CD4-positive, alpha-beta T cell treated with Interleukin-15 for 4 hours (primary cell): ENCODE measurements around the gene ROR1.

Experiments used
- DNase-seq: peaks from one replicate; pipeline ENCODE4 v3.0.0-alpha.2; 2020; ENCODE audit warnings: low spot score

The ROR1 gene

GRCh38 chr1:64147045-64147724, 373.4 kb downstream of the ROR1 start:
- DNase-seq = no peak

- DNase-seq = no peak
Measured at GRCh38 chr1:64147759-64148158, 373.9 kb downstream of the ROR1 start.

- DNase-seq = no peak
Measured at GRCh38 chr1:64150266-64150665, 376.4 kb downstream of the ROR1 start.

- DNase-seq = no peak
Measured at GRCh38 chr1:64150729-64151230, 377.0 kb downstream of the ROR1 start.

- DNase-seq = no peak
Measured at GRCh38 chr1:64155278-64155677, 381.5 kb downstream of the ROR1 start.

GRCh38 chr1:64161357-64161941, 387.6 kb downstream of the ROR1 start:
- no peak for DNase-seq

- no peak for DNase-seq
Measured at GRCh38 chr1:64162151-64162550, 388.3 kb downstream of the ROR1 start.

GRCh38 chr1:64162804-64163203, 389.0 kb downstream of the ROR1 start:
- DNase-seq = no peak

- no peak for DNase-seq
Measured at GRCh38 chr1:64163431-64163830, 389.6 kb downstream of the ROR1 start.

GRCh38 chr1:64163970-64164369, 390.2 kb downstream of the ROR1 start:
- DNase-seq = no peak

GRCh38 chr1:64166629-64167028, 392.8 kb downstream of the ROR1 start:
- DNase-seq = no peak

GRCh38 chr1:64167176-64167575, 393.4 kb downstream of the ROR1 start:
- DNase-seq = no peak

GRCh38 chr1:64171246-64171645, 397.4 kb downstream of the ROR1 start:
- DNase-seq = no peak

GRCh38 chr1:64171797-64172281, 398.0 kb downstream of the ROR1 start:
- no peak for DNase-seq

GRCh38 chr1:64172458-64172983, 398.7 kb downstream of the ROR1 start:
- DNase-seq = no peak

- no peak for DNase-seq
Measured at GRCh38 chr1:64173336-64173940, 399.6 kb downstream of the ROR1 start.

GRCh38 chr1:64175639-64176038, 401.8 kb downstream of the ROR1 start:
- no peak for DNase-seq

GRCh38 chr1:64176659-64177058, 402.8 kb downstream of the ROR1 start:
- DNase-seq = no peak

GRCh38 chr1:64179588-64179987, 405.8 kb downstream of the ROR1 start:
- no peak for DNase-seq

- no peak for DNase-seq
Measured at GRCh38 chr1:64182207-64182606, 408.4 kb downstream of the ROR1 start.

- no peak for DNase-seq
Measured at GRCh38 chr1:64183395-64184002, 409.7 kb downstream of the ROR1 start.

- DNase-seq = no peak
Measured at GRCh38 chr1:64184003-64184440, 410.2 kb downstream of the ROR1 start.
